ENCODE measurements around the gene SBF2.

The SBF2 gene

DNA sequence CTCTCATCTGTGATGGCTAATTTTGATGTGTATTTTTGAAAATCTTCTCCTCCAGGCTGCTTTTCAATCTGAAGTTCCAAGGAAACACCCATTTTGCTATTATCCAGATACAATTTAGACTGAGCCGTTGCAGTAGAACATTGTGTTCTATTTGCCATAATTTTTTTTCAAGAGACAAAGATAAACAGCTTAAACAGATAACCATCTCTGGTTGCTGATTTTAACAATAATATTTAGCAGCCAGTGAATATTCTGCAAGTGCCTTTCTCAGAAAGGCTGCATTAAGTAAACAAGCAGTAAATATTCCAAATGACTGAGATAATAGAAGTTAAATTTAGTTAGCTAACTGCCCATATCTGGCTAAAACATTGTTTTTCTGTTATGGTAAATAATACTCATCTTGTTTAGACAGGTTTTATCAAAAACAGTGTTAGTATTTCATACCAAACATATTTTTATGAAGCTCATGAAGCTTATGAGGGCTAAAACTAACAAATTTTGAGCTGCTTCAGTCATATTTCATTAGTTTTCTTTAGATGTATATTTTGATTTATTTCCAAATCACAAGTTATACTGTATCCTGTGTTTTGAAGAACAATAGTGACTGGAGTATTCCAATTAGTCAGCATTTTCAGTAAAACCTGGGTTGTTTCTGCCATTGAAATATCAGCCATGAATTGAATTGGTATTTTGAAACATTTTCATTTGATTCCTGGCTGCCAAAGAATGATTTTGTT is 206.7 kb downstream of the SBF2 start:
- no peak overlapping the region for H2AFZ ChIP-seq (ENCODE audit: low read depth, low read length)
- no peaks in the 10 kb centered on the region for H3K9me3 ChIP-seq (ENCODE audit: low read length)
- H3K4me3 ChIP-seq (ENCODE audit: low read length) = no peak overlapping the region
- H3K27me3 ChIP-seq (ENCODE audit: insufficient read depth, low read length) = no peaks in the 10 kb centered on the region
- H3K36me3 ChIP-seq (ENCODE audit: insufficient read depth, low read length) = no peaks in the 10 kb centered on the region
- H3K4me1 ChIP-seq (ENCODE audit: insufficient read depth, low read length) = no peaks in the 10 kb centered on the region

DNA sequence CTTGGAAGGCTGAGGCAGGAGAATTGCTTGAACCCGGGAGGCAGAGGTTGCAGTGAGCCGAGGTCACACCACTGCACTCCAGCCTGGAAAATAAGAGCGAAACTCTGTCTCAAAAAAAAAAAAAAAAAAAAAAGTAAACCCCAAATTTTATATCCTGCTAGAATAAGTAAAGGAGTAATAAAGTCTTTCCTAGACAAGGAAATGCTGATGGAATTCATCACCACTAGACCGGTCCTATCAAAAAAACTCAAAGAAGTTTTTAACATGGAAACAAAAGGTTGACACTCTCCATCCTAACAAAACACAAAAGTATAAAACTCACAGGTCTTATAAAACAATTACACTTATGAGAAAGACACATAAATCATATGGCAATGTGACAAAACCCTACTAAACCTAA is 213.9 kb downstream of the SBF2 start:
- no peaks in the 10 kb centered on the region for H3K27me3 ChIP-seq (ENCODE audit: insufficient read depth, low read length)
- no peak overlapping the region for H3K4me3 ChIP-seq (ENCODE audit: low read length)
- no peaks in the 10 kb centered on the region for H3K36me3 ChIP-seq (ENCODE audit: insufficient read depth, low read length)
- H2AFZ ChIP-seq (ENCODE audit: low read depth, low read length) = no peak overlapping the region
- H3K9me3 ChIP-seq (ENCODE audit: low read length) = peaks cover 2% of the 10 kb centered on the region
- H3K4me1 ChIP-seq (ENCODE audit: insufficient read depth, low read length) = no peaks in the 10 kb centered on the region

DNA sequence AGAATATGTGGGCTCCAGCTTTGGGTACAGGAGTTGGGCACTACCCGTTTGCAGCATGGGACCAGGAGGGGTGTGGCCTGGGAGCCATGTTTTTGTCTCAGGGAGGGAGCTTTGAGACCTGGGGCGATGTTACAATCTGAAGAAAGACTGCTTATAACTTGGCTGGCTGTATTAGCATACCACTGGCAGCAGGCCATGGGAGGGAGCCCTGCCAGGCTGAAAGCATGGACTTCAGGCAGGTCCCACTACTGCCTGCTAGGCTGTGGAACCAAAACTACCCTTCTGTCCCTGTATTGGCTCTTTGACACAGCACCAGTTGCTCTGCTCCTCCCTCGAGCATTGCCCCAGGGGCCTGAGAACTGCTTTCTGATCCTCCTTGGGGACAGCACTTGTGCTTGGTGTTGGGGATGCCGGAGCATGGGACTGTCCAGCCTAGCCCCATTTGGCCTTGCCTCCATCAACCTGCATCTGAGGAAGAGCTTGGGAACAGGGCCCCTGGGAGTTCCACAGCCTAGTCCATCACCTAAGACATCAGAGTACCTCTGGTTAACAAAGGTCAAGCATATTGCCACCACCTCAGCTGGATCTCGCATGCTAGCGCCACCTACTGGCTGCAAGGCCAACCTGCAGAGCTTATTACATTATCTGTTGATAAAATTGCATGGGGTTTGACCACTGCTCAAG is 217.4 kb downstream of the SBF2 start:
- peaks cover 2% of the 10 kb centered on the region for H3K9me3 ChIP-seq (ENCODE audit: low read length)
- H3K36me3 ChIP-seq (ENCODE audit: insufficient read depth, low read length) = no peaks in the 10 kb centered on the region
- no peaks in the 10 kb centered on the region for H3K4me1 ChIP-seq (ENCODE audit: insufficient read depth, low read length)
- H3K4me3 ChIP-seq (ENCODE audit: low read length) = no peak overlapping the region
- no peaks in the 10 kb centered on the region for H3K27me3 ChIP-seq (ENCODE audit: insufficient read depth, low read length)
- H2AFZ ChIP-seq (ENCODE audit: low read depth, low read length) = no peak overlapping the region

DNA sequence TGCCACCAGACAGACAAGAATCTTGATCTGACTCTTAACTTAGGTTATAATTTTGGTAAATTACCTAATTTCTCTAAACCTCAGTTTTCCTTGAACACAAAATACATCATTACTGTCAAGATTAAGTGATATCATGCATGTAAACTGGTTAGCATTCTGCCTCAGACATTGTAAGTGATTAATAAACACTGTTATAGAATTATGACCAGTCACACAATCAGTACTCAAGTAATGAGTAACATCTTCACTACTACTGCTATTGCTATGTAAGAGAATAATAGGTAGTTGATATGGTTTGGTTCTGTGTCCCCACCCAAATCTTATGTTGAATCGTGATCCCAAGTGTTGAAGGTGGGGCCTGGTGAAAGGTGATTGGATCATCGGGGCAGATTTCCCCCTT is 218.9 kb downstream of the SBF2 start:
- no peak overlapping the region for H2AFZ ChIP-seq (ENCODE audit: low read depth, low read length)
- H3K27me3 ChIP-seq (ENCODE audit: insufficient read depth, low read length) = no peaks in the 10 kb centered on the region
- H3K9me3 ChIP-seq (ENCODE audit: low read length) = peaks cover 2% of the 10 kb centered on the region
- H3K4me3 ChIP-seq (ENCODE audit: low read length) = no peak overlapping the region
- no peaks in the 10 kb centered on the region for H3K4me1 ChIP-seq (ENCODE audit: insufficient read depth, low read length)
- no peaks in the 10 kb centered on the region for H3K36me3 ChIP-seq (ENCODE audit: insufficient read depth, low read length)

DNA sequence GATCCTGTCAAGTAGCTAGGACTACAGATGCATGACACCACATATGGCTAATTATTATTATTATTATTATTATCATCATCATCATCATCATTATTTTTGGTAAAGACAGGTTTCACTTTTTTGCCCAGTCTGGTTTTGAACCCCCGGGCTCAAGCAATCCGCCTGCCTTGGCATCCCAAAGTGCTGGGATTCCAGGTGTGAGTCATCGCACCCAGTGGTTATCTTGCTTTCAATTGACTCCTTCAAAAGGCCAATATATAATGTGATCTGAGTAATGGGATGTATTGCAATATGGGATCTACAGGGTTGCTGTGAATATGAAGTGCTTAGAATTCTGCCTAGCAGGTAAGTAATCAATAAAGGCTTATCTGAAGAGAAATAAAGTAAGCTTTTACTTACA is 221.2 kb downstream of the SBF2 start:
- Histone ChIP-seq H2AFZ (ENCODE audit: low read depth, low read length) (no peak overlapping the region), H3K36me3 (ENCODE audit: insufficient read depth, low read length) (no peaks in the 10 kb centered on the region), H3K27me3 (ENCODE audit: insufficient read depth, low read length) (no peaks in the 10 kb centered on the region), H3K4me1 (ENCODE audit: insufficient read depth, low read length) (no peaks in the 10 kb centered on the region), H3K9me3 (ENCODE audit: low read length) (no peaks in the 10 kb centered on the region), H3K4me3 (ENCODE audit: low read length) (no peak overlapping the region)

DNA sequence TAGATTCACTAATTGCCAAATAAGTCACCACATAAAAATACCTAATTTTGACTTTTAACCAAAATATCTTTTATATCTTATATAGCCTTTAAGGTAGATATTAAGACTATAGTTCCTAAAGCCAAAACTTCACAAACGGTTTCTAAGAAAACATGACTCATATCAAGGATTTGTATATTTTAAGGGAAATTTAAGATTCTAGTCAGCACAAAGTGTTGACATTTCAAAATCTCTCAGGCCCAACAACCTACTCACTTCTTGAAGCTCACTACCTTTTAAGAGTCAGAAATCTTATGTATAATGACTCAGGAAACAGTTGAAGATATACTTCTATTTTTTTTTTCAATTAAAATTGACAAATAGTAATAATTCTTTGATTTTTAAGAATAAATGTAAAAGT is 221.9 kb downstream of the SBF2 start:
- Histone ChIP-seq H3K36me3 (ENCODE audit: insufficient read depth, low read length) (no peaks in the 10 kb centered on the region), H3K4me3 (ENCODE audit: low read length) (no peak overlapping the region)

DNA sequence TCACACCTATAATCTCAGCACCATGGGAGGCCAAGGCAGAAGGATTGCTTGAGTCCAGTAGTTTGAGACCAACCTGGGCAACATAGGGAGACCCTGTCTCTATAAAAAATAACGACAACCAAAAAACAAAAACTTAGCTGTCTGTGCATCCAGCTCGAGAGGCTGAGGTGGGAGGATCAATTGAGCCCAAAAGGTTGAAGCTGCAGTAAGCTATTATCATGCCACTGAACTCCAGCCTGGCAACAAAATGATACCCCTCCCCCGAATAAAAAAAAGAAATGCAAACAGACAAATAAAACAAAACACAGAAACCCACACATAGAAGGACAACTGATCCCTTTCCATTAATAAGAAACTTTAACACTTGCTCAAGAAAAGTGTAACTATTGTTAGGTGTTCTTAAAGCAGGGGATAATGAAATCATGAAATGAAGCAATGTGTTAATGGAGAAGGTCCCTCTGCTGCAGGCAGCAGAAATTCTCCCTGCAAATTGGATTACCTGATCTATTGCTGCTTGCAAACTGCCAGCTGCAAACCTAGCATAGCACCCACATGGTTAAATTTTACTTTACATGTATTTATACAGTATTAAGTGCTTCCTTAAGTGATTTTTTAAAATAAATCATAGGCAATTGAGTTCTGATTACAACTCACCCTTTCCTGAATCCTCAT is 226.3 kb downstream of the SBF2 start:
- no peak overlapping the region for H2AFZ ChIP-seq (ENCODE audit: low read depth, low read length)
- H3K4me3 ChIP-seq (ENCODE audit: low read length) = no peak overlapping the region
- no peaks in the 10 kb centered on the region for H3K27me3 ChIP-seq (ENCODE audit: insufficient read depth, low read length)
- no peaks in the 10 kb centered on the region for H3K9me3 ChIP-seq (ENCODE audit: low read length)
- no peaks in the 10 kb centered on the region for H3K36me3 ChIP-seq (ENCODE audit: insufficient read depth, low read length)
- H3K4me1 ChIP-seq (ENCODE audit: insufficient read depth, low read length) = no peaks in the 10 kb centered on the region

More for the DNA sequence above, 221.9 kb downstream of the SBF2 start:
- Histone ChIP-seq H3K9me3 (ENCODE audit: low read length) (no peaks in the 10 kb centered on the region), H3K4me1 (ENCODE audit: insufficient read depth, low read length) (no peaks in the 10 kb centered on the region), H3K27me3 (ENCODE audit: insufficient read depth, low read length) (no peaks in the 10 kb centered on the region), H2AFZ (ENCODE audit: low read depth, low read length) (no peak overlapping the region)

DNA sequence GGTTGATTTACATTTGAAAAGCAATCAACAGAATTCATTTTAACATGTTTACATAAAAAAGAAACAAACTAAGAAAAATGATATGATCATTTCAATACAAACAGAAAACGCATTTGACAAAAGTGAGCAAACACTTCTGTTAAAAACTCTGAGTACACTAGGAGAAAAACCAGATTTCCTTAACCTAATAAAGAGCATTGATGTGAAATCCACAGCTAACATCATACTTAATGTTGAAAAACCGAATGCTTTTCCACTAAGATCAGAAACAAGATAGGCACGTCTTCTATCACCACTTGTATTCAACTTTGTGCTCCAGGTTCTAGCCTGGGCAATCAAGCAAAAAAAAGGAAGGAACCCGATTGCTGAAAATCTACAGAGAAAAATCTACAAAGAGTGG is 227.6 kb downstream of the SBF2 start:
- Histone ChIP-seq H3K4me3 (ENCODE audit: low read length) (no peak overlapping the region), H3K27me3 (ENCODE audit: insufficient read depth, low read length) (no peaks in the 10 kb centered on the region), H3K4me1 (ENCODE audit: insufficient read depth, low read length) (no peaks in the 10 kb centered on the region), H3K36me3 (ENCODE audit: insufficient read depth, low read length) (no peaks in the 10 kb centered on the region), H2AFZ (ENCODE audit: low read depth, low read length) (no peak overlapping the region), H3K9me3 (ENCODE audit: low read length) (no peaks in the 10 kb centered on the region)

DNA sequence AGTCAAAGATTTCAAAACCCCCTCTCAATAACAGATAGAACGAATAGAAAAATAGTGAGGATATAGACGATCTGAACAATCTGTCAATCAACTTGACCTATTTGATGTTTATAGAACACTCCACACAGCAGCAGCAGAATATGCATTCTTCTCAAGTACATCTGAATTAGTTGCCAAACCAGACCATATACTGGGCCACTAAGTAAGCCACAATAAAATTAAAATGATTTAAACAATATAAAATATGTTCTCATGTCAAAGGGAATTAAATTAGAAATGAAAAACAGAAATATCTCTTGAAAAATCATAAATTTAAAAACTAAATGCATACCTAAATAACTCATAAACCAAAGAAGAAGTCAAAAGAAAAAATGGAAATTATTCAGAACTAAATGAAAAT is 229.2 kb downstream of the SBF2 start:
- H3K4me3 ChIP-seq (ENCODE audit: low read length) = no peak overlapping the region
- no peak overlapping the region for H2AFZ ChIP-seq (ENCODE audit: low read depth, low read length)
- no peaks in the 10 kb centered on the region for H3K27me3 ChIP-seq (ENCODE audit: insufficient read depth, low read length)
- H3K4me1 ChIP-seq (ENCODE audit: insufficient read depth, low read length) = no peaks in the 10 kb centered on the region
- no peaks in the 10 kb centered on the region for H3K9me3 ChIP-seq (ENCODE audit: low read length)
- H3K36me3 ChIP-seq (ENCODE audit: insufficient read depth, low read length) = no peaks in the 10 kb centered on the region

DNA sequence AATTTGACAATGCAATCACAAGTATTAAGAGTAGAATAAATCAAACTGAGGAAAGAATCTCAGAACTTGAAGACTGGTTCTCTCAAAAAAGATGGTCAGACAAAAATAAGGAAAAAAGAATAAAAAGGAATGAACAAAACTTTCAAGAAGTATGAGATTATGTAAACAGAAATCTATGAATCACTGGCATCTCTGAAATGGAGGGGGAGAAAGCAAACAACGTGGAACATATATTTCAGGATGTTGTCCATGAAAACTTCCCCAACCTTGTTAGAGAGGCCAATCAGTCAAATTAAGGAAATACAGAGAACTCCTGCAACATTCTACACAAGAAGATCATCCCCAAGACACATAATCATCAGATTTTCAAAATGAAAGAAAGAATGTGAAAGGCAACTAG is 235.7 kb downstream of the SBF2 start:
- Histone ChIP-seq H3K4me3 (ENCODE audit: low read length) (no peak overlapping the region), H3K4me1 (ENCODE audit: insufficient read depth, low read length) (no peaks in the 10 kb centered on the region)

DNA sequence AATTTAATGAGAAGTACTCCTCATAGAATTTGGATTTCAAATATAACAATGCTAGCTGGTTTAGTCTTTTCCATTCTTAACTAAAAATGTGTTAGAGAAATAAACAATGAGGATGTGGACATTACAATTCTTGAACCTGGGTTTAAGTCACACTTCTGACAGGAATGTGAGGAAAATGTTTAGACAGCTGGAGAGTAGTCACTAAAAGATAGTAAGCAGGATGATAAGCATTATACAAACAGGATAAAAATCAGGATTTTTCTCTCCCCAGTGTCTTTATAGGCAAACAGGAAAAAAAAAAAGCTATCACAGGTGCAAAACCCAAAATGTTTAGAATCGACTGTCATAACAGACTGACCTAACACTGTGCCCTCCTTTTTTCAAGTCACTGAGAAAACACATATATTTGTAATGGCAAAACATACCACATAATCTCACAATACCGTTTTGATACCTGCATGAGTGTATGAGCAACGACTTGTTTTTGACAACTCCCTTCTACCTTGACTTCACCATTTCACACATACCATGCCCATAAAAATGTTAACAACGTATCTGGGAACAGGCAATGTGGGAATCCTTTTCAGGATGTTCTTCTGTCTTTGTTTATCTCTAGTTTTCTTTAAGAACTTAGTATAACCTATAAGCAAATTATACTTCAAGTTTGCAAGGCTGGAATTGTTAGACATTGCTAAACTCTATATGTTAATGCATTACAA is 242.0 kb downstream of the SBF2 start:
- Histone ChIP-seq H3K36me3 (ENCODE audit: insufficient read depth, low read length) (no peaks in the 10 kb centered on the region), H2AFZ (ENCODE audit: low read depth, low read length) (no peak overlapping the region), H3K4me1 (ENCODE audit: insufficient read depth, low read length) (no peaks in the 10 kb centered on the region), H3K4me3 (ENCODE audit: low read length) (no peak overlapping the region), H3K9me3 (ENCODE audit: low read length) (no peaks in the 10 kb centered on the region), H3K27me3 (ENCODE audit: insufficient read depth, low read length) (no peaks in the 10 kb centered on the region)

More for the DNA sequence above, 235.7 kb downstream of the SBF2 start:
- H3K9me3 ChIP-seq (ENCODE audit: low read length) = peaks cover 2% of the 10 kb centered on the region
- H3K36me3 ChIP-seq (ENCODE audit: insufficient read depth, low read length) = no peaks in the 10 kb centered on the region
- H2AFZ ChIP-seq (ENCODE audit: low read depth, low read length) = no peak overlapping the region
- H3K27me3 ChIP-seq (ENCODE audit: insufficient read depth, low read length) = no peaks in the 10 kb centered on the region

DNA sequence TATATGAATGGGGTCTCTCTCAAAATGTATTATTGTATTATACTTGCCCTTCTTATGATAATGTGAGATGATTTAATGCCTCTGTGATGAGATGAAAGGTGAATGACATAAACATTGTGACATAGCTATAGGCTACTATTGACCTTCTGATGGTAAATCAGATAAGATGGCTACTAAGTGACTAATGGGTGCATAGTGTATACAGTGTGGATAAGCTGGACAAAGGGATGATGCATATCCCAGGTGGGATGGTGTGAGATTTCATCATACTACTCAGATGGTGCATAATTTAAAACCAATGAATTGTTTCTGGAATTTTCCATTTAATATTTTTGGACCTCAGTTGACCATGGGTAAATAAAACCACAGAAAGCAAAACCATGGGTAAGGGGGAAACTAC is 243.5 kb downstream of the SBF2 start:
- Histone ChIP-seq H3K36me3 (ENCODE audit: insufficient read depth, low read length) (no peaks in the 10 kb centered on the region), H3K4me3 (ENCODE audit: low read length) (no peak overlapping the region), H3K4me1 (ENCODE audit: insufficient read depth, low read length) (no peaks in the 10 kb centered on the region), H2AFZ (ENCODE audit: low read depth, low read length) (no peak overlapping the region), H3K27me3 (ENCODE audit: insufficient read depth, low read length) (no peaks in the 10 kb centered on the region), H3K9me3 (ENCODE audit: low read length) (no peaks in the 10 kb centered on the region)

DNA sequence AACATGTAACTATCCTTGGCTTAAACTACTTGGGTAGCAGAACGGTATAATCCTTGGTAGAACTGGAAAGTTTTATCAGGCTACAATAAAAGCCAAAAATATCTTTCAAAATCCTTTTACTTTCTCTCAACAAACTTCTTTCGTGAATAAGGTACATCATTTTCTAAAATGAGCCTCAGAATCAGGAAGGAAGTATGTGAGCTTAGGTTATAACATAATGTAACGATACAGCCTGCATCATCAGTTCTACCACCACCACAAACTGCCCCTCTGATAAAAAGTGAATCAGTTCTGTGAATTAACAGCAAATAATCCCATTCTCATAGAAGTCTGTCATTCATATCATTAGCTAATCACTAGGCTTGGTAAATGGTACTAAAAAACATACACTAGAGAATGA is 244.3 kb downstream of the SBF2 start:
- Histone ChIP-seq H2AFZ (ENCODE audit: low read depth, low read length) (no peak overlapping the region), H3K9me3 (ENCODE audit: low read length) (peaks cover 2% of the 10 kb centered on the region), H3K4me3 (ENCODE audit: low read length) (no peak overlapping the region), H3K27me3 (ENCODE audit: insufficient read depth, low read length) (no peaks in the 10 kb centered on the region), H3K36me3 (ENCODE audit: insufficient read depth, low read length) (no peaks in the 10 kb centered on the region), H3K4me1 (ENCODE audit: insufficient read depth, low read length) (no peaks in the 10 kb centered on the region)
